Glomerular visceral epithelial cell (primary cell): ENCODE results near the gene SPATA46.

ENCODE experiments used
- DNase-seq: peaks from one replicate; pipeline ENCODE4 v3.0.0-alpha.2; 2016; ENCODE audit errors: extremely low spot score

The SPATA46 gene

DNA sequence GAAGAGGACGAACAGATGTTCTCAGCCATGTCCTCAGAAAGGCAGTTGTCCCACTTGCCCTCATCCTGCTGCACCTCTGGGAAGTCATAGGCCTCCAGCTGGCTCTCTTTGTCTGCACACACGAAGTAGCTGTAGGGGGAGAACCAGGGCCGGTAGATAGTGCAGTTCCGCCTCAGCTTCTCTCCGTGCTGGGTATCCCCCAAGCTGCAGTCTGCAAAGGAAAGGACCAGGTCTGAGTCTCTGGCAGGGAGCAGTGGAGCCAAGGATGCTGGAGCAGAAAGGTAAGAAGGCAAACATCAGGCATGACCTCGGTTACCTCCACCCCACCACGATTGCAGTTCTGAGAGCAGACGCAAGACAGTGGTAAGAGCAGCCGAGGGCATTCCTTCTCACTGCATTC is 2.2 kb downstream of the SPATA46 start:
- DNase-seq = no peak

DNA sequence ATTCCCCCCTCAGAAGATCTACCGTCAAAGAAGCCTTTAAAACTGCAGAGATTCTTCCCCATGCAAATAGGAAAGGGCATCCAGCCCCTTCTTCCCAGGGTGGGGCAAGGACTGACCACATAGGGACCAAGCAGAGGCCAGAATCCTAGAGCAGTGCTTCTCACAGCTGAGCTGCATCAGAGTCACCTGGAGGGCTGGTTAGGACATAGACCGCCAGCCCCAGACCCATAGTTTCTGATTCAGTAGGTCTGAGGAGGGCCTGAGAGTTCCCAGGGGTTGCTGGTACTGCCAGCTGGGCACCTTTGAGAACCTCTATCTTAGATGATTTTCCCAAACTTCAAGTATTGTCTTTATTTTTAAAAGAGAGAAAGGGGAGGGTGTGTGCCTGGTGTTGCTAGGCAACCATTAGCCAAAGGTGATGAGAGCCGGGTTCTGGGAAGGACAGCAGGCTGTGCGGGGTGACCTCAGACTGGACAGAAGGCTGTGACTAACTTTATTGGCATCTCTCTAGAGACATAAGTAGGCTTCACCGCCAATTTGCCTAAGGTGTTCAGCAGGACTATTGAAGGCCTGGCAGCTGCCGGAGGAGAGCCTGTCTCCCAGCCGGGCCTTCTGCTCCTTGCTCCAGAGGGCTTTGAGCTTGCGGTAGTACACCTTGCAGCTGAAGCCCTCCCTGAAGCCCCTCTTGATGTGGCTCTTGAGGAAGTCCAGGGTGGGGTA is 3.0 kb downstream of the SPATA46 start:
- DNase-seq = peak; percentile 86

- no peak for DNase-seq
These were observed 3.6 kb downstream of the SPATA46 start for GRCh38 chr1:162373072-162373427.

- no peak for DNase-seq
These were observed 4.2 kb downstream of the SPATA46 start for GRCh38 chr1:162372159-162373071.

DNA sequence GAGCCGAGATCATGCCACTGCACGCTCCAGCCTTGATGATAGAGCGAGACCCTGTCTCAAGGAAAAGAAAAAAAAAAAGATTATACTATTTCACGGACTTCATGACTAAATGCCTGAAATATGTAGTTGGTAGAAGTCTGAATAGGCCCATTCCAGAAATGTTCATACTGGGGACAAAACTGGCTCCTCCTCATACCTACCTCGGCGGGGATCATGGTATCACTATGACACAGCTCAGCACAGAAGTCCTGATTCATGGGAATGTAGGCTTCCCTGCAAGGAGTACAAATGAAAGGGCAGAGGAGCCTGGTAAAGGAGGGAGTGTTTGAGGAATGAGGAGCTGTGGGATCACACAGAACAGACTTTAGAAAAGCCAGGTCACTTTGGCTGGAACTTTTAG is 5.0 kb downstream of the SPATA46 start:
- DNase-seq = no peak

DNA sequence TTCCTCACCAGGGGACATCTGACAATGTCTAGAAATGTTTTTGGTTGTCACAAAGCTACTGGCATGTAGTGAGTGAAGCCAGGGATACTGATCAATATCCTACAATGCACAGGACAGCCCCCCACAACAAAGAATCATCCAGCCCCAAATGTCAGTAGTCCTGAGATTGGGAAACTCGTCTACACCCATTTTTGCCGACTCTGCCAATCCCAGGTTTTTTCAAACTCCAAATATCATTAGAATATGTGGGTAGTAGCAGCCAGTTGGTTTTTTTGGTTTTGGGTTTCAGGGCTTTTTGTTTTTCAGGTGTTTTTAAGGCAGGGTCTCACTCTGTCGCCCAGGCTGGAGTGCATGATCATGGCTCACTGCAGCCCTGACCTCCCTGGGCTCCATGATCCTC is 5.9 kb downstream of the SPATA46 start:
- DNase-seq = no peak

- DNase-seq = no peak
These were observed 6.5 kb downstream of the SPATA46 start for GRCh38 chr1:162370161-162370560.

DNA sequence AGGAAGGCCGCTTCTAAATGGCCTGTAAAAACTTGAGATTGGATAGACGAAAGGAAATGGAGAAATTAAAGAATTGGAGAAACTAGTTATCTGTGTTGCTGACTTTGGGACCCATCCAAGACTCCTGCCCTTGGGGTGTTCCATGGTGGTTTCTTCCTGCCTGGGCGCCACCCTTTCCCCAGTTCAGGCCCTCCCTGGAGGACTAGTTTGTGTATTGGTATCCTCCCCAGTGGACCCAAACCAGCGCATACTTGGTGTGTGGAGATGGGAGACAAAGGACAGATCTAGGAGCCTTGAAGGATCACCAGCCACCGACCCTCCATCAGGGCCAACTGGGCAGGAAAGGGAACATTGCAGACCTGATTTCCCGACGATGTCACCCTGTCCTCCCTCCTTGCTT is 7.1 kb downstream of the SPATA46 start:
- no peak for DNase-seq

- DNase-seq = no peak
These were observed 8.2 kb downstream of the SPATA46 start for GRCh38 chr1:162368451-162368850.

GRCh38 chr1:162367772-162368171 is 8.9 kb downstream of the SPATA46 start:
- DNase-seq = no peak

DNA sequence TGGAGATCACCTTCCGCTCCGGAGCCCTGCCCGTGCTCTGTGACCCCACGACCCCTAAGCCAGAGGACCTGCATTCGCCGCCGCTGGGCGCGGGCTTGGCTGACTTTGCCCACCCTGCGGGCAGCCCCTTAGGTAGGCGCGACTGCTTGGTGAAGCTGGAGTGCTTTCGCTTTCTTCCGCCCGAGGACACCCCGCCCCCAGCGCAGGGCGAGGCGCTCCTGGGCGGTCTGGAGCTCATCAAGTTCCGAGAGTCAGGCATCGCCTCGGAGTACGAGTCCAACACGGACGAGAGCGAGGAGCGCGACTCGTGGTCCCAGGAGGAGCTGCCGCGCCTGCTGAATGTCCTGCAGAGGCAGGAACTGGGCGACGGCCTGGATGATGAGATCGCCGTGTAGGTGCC is 9.6 kb downstream of the SPATA46 start:
- no peak for DNase-seq

DNA sequence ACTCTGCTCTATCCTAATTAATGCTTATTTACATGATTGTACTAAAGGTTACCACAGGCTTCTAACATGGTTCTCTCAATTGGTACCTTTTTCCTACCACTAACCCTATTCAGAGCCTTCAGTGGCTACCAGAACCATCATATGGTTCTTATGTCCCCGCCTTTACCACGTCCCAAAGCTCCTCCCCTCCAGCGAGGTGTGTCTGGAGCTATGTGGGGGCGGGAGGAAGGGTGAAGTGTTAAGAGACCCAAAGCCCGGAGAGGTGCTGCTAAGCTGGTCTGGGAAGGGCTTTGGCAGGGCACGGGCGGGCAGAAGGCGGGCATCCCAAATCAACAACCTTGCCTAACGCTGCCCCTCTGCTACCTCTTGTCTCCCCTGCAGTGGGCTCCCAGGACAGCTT is 10.0 kb downstream of the SPATA46 start:
- no peak for DNase-seq

- no peak for DNase-seq
These were observed 10.5 kb downstream of the SPATA46 start for GRCh38 chr1:162366149-162366548.

DNA sequence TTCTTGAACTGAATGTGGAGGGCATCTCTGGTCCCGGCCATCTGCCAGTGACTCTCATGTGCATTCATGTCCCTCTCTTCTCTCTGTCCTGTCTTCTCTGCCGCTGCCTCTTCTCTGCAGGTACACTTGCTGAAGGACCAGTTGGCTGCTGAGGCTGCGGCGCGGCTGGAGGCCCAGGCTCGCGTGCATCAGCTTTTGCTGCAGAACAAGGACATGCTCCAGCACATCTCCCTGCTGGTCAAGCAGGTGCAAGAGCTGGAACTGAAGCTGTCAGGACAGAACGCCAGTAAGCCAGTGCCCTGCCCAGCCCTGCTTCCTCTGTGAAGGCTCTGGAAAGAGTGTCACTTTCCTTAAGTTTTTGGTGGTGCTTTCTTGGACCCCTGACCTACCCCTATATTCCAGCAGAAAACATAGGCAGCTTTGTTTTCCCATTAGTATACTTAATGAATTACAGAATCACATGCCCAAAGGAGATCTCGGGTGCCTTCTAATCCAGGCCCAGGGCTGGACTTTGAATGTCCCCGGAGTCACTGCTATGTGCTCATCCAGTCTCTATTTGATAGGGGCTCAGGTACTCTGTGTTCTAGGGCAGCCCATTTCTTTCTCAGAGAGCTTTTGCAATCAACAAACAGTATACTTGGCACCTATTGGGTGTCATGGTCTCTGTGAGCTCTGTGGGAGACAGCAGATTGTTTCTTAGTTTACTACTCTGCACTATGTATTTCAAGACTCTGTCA is 11.2 kb downstream of the SPATA46 start:
- DNase-seq = no peak

DNA sequence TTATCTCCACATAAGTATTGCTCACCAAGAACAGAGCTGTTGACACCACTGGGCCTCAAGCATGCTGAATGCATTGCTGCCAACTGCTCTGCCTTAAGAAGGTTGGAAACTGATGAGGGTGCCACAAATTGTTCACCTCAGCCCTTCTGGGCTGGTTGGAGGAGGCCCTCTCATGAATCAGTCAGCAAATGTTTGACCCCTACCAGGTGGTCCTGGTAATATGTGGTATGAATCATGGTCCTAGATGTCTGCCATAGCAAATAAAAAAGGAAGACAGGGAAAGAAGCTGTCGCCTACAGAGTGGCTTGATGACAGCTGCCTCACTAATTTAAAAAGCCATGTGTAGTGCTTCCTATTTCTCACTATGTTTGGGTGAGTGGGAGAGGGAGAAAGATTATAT is 12.2 kb downstream of the SPATA46 start:
- DNase-seq = no peak

- DNase-seq = no peak
These were observed 12.8 kb downstream of the SPATA46 start for GRCh38 chr1:162363823-162364222.

GRCh38 chr1:162361349-162361748 is 15.3 kb downstream of the SPATA46 start:
- DNase-seq = no peak

- no peak for DNase-seq
These were observed 15.8 kb downstream of the SPATA46 start for GRCh38 chr1:162360874-162361260.

- no peak for DNase-seq
These were observed 16.3 kb downstream of the SPATA46 start for GRCh38 chr1:162360237-162360873.

DNA sequence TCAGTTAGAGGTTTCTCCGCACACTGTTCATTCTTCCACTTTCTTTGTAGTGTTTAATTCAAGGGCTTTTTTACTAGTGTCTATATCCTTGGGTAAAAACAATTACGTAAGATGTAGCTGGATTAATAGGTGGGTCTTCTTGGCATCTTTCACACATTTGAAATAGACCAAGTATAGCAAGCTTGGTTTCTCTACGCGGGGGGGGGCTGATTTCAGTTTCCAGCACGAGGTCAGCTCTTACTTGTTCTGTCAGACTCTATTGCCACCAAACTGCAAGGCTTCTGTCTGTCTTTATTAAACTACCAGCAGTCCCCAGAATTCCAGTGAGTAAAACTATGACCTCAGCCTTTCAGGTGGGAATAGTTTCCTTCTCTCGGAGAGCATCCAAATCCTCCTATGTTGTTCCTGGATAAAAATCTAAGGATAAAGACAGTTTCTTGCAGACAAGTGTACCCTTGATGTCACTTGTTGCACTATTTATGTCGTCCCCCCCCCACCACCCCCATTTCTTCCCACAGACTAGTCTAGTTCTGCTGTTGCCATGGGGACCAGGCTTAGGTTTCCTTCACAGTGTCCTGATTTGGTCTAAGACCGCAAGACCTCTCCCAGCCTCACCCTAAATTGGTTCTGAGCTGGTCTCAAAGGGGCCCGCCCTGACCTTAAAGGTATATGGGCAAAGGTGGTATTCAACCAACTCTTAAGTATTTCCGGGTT is 17.0 kb downstream of the SPATA46 start:
- DNase-seq = no peak

DNA sequence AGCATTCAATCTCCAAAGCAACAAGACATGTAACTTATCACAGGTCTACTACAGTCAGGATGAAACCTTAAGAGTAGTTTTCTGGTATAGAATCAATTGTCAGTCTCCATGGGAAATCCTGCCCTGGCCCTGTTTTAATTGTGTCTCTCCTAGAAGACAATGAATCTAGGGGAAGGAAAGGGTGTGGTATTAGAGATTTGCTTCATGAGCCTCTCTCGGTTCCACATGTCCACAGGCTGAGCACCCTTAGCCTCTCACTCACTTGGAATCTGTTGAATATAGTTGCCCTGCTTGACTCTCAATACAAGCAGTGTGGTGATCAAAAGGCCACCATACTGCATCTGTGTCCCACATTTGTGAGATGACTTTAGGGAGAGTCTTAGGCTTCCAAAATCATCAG is 17.7 kb downstream of the SPATA46 start:
- no peak for DNase-seq
